ENCODE data around the gene SYNGAP1. TPM values are rescaled to one million over a fixed set of nuclear protein-coding genes. Genes with fewer than 3 reads are reported as not detected.
A peak's percentile ranks its signal among the peaks of the same experiment; 100 is the strongest.

SYNGAP1 gene
- total and polyA plus RNA-seq, 2 experiments from 2014 or later, result 0.65 to 2.8 TPM

- H3K4me3 ChIP-seq, result peak overlapping the region; percentile 68
- no peaks in the 10 kb centered on the region for H4K20me1 ChIP-seq (ENCODE audit: insufficient read depth)
- no peaks in the 10 kb centered on the region for H3K9me2 ChIP-seq (ENCODE audit: insufficient read depth)
- peaks cover 34% of the 10 kb centered on the region for H3F3A ChIP-seq (ENCODE audit: insufficient read depth)
- peaks cover 35% of the 10 kb centered on the region for H3K4me1 ChIP-seq (ENCODE audit: insufficient read depth)
- peak overlapping the region; percentile 95 for H3K27ac ChIP-seq
- H3K4me2 ChIP-seq (ENCODE audit: unreplicated experiment), result peak overlapping the region; percentile 86
- no peaks in the 10 kb centered on the region for H3K27me3 ChIP-seq (replicated peaks; ENCODE audit: insufficient read depth)
- peak overlapping the region; percentile 71 for H2AFZ ChIP-seq
- H3K9ac ChIP-seq, result peak overlapping the region; percentile 84
- in situ Hi-C loops (cut with MboI), result no loop called here
- 50 to 54% methylated on average over 8 of the region's 8 CpGs for WGBS, 2 experiments (ENCODE audit: low coverage in 1 of 2, low lambda C conversion rate in 2 of 2, missing lambda C conversion rate in 2 of 2)
- TF ChIP-seq EZH2phosphoT487 (IDR thresholded peaks at IDR 0.05; ENCODE audit: insufficient read depth, low read depth) (no peak), EZH2 (IDR thresholded peaks at IDR 0.05; ENCODE audit: insufficient read depth, poor library complexity, severe bottlenecking) (no peak)
- H3K36me3 ChIP-seq (ENCODE audit: low read depth), result no peaks in the 10 kb centered on the region
- no peak for DNase-seq
- no peaks in the 10 kb centered on the region for H3K9me3 ChIP-seq (ENCODE audit: low read depth)
- H3K79me2 ChIP-seq (ENCODE audit: insufficient read depth), result peaks cover 82% of the 10 kb centered on the region
Measured at GRCh38 chr6:33418690-33419291, 1.1 kb upstream of the SYNGAP1 start.

DNA sequence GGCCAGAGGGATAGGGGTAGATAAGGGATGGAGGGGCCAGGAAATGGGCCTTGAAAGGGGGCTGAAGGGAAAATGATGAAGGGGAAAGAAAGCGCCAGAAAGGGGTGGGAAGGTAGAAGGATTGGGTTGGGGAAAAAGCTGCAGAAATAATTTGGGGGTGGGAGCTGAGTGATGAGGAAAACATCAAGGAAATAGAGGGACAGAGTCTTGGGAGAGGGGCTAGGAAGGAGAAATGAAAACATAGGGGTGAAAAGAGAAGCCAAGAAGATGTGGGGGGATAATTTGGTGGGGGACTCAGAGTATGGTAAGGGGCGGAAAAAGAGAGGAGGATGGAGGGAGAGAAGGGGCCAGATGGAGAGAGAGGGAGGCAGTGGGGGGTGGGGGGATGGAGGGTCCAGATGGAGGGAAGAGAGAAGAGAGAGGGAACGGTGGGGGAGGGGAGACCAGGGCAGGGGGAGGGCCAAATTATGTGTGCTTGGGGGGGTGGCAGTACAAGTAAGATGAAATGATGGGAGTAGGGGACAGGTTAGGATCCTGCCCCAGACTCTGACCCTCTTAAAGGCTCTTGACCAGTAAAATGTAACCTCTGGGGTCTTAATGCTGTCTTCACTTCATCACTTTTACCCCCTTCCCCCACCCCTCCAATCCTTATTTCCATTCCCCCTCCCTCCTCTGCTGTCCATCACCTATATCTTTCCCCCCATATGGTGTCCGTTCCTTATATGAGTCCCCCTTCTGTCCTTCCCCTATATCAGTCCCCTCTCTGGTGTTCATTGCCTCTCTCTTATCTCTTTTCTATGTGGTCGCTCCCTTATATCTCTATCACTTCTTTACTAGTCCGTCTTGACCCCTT is 852 bp downstream of the SYNGAP1 start:
- H3K9me2 ChIP-seq (ENCODE audit: insufficient read depth), result no peaks in the 10 kb centered on the region
- H3K27me3 ChIP-seq (replicated peaks; ENCODE audit: insufficient read depth), result no peaks in the 10 kb centered on the region
- H3K9ac ChIP-seq, result peak overlapping the region; percentile 87; the same call in 1 of the 2 replicates
- H3K27ac ChIP-seq, result no peak overlapping the region
- H3K4me3 ChIP-seq, result peak overlapping the region; percentile 81
- DNase-seq, result no peak
- WGBS, 2 experiments (ENCODE audit: low coverage in 1 of 2, low lambda C conversion rate in 2 of 2, missing lambda C conversion rate in 2 of 2), result 75 to 98% methylated on average over 4 to 6 of the region's 6 CpGs
- H3K9me3 ChIP-seq (ENCODE audit: low read depth), result no peaks in the 10 kb centered on the region
- no peaks in the 10 kb centered on the region for H4K20me1 ChIP-seq (ENCODE audit: insufficient read depth)
- H3K4me1 ChIP-seq (ENCODE audit: insufficient read depth), result peaks cover 37% of the 10 kb centered on the region
- H3K79me2 ChIP-seq (ENCODE audit: insufficient read depth), result peaks cover 73% of the 10 kb centered on the region
- H3F3A ChIP-seq (ENCODE audit: insufficient read depth), result peaks cover 41% of the 10 kb centered on the region
- in situ Hi-C loops (cut with MboI), result no loop called here
- peak overlapping the region; percentile 61 for H3K4me2 ChIP-seq (ENCODE audit: unreplicated experiment)
- TF ChIP-seq EZH2phosphoT487 (IDR thresholded peaks at IDR 0.05; ENCODE audit: insufficient read depth, low read depth) (no peak), EZH2 (IDR thresholded peaks at IDR 0.05; ENCODE audit: insufficient read depth, poor library complexity, severe bottlenecking) (no peak)
- H2AFZ ChIP-seq, result no peak overlapping the region
- no peaks in the 10 kb centered on the region for H3K36me3 ChIP-seq (ENCODE audit: low read depth)

- WGBS, 2 experiments (ENCODE audit: low coverage in 1 of 2, low lambda C conversion rate in 2 of 2, missing lambda C conversion rate in 2 of 2), result 97 to 100% methylated on average over 2 of the region's 2 CpGs
- Histone ChIP-seq H3K27me3 (replicated peaks; ENCODE audit: insufficient read depth) (no peaks in the 10 kb centered on the region), H3F3A (ENCODE audit: insufficient read depth) (peaks cover 39% of the 10 kb centered on the region), H3K79me2 (ENCODE audit: insufficient read depth) (peaks cover 67% of the 10 kb centered on the region), H4K20me1 (ENCODE audit: insufficient read depth) (no peaks in the 10 kb centered on the region), H3K9me2 (ENCODE audit: insufficient read depth) (no peaks in the 10 kb centered on the region), H3K9ac (no peak overlapping the region), H3K4me1 (ENCODE audit: insufficient read depth) (peaks cover 32% of the 10 kb centered on the region), H3K27ac (no peak overlapping the region), H3K36me3 (ENCODE audit: low read depth) (no peaks in the 10 kb centered on the region), H3K4me2 (ENCODE audit: unreplicated experiment) (no peak overlapping the region), H3K9me3 (ENCODE audit: low read depth) (no peaks in the 10 kb centered on the region), H2AFZ (no peak overlapping the region), H3K4me3 (no peak overlapping the region)
- no peak for DNase-seq
- TF ChIP-seq EZH2 (IDR thresholded peaks at IDR 0.05; ENCODE audit: insufficient read depth, poor library complexity, severe bottlenecking) (no peak), EZH2phosphoT487 (IDR thresholded peaks at IDR 0.05; ENCODE audit: insufficient read depth, low read depth) (no peak)
- in situ Hi-C loops (cut with MboI), result no loop called here
Measured at GRCh38 chr6:33421344-33421643, 1.4 kb downstream of the SYNGAP1 start.

GRCh38 chr6:33423777-33424176 is 3.9 kb downstream of the SYNGAP1 start:
- 0 out of 2 replicates have a peak overlapping the region, but pooled peaks have one; percentile 86 for H3K27ac ChIP-seq
- in situ Hi-C loops (cut with MboI), result no loop called here

More at GRCh38 chr6:33423777-33424176, 3.9 kb downstream of the SYNGAP1 start:
- Histone ChIP-seq H3F3A (ENCODE audit: insufficient read depth) (peaks cover 35% of the 10 kb centered on the region), H4K20me1 (ENCODE audit: insufficient read depth) (no peaks in the 10 kb centered on the region), H3K4me1 (ENCODE audit: insufficient read depth) (peaks cover 31% of the 10 kb centered on the region), H3K4me3 (no peak overlapping the region), H3K4me2 (ENCODE audit: unreplicated experiment) (no peak overlapping the region), H3K79me2 (ENCODE audit: insufficient read depth) (peaks cover 65% of the 10 kb centered on the region), H3K9ac (no peak overlapping the region), H3K9me2 (ENCODE audit: insufficient read depth) (no peaks in the 10 kb centered on the region), H3K36me3 (ENCODE audit: low read depth) (no peaks in the 10 kb centered on the region), H2AFZ (no peak overlapping the region), H3K27me3 (replicated peaks; ENCODE audit: insufficient read depth) (no peaks in the 10 kb centered on the region), H3K9me3 (ENCODE audit: low read depth) (no peaks in the 10 kb centered on the region)
- WGBS, 2 experiments (ENCODE audit: low coverage in 1 of 2, low lambda C conversion rate in 2 of 2, missing lambda C conversion rate in 2 of 2), result 96% methylated on average over 2 of the region's 2 CpGs
- TF ChIP-seq EZH2 (IDR thresholded peaks at IDR 0.05; ENCODE audit: insufficient read depth, poor library complexity, severe bottlenecking), result no peak
- TF ChIP-seq EZH2phosphoT487 (IDR thresholded peaks at IDR 0.05; ENCODE audit: insufficient read depth, low read depth), result no peak
- DNase-seq, result no peak

Measured in GM23248 (cell line).